Measurements from ENCODE around the gene ATP6V0A4.

DNA sequence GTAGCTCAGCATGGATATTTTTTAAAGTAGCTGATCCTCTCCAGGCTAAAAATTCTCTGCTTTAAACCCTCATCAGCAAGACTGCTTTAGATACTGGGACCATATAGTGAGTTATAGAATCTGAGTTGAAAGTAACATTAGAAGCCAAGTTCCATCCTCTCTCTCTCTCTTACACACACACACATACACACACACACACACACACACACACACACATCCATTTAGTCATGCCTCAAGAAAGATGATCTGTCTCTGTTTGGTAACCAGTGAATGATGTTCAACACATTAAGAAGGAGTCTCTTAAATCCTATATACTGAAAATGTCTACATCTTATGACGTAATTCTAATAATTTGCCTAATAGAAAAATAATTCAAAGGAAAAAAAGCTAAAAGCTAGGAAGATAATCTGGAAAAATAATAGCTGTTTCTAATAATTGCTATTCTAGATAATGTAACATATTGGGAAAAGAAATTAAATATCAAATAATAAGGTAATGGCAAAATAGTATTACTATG, 16.9 kb upstream of the ATP6V0A4 start:
- TF ChIP-seq JUND (CRISPR knock-in tag; IDR thresholded peaks at IDR 0.05) (no peak), POLR2A (IDR thresholded peaks at IDR 0.05; ENCODE audit: insufficient read depth in 1 of 2, low read depth in 2 of 2, low read length in 2 of 2) (no peak), ZNF879 (CRISPR knock-in tag; IDR thresholded peaks at IDR 0.05) (no peak), ZNF546 (CRISPR knock-in tag; conservative IDR thresholded peaks at IDR 0.05) (no peak), RBAK (CRISPR knock-in tag; IDR thresholded peaks at IDR 0.05) (no peak), IKZF4 (CRISPR knock-in tag; IDR thresholded peaks at IDR 0.05; ENCODE audit: borderline replicate concordance, low read depth, not compliant biosample characterization) (no peak)

All from HepG2 (cell line).